RKO (cell line): ENCODE results near the gene USP10.

Source experiments
- DNase-seq: peaks from one replicate; pipeline ENCODE4 v3.0.0-alpha.2; 2016; ENCODE audit warnings: low spot score

The USP10 gene

GRCh38 chr16:84823926-84824325, 124.1 kb downstream of the USP10 start:
- DNase-seq, result no peak

- no peak for DNase-seq
Observed at GRCh38 chr16:84825896-84826557, 126.2 kb downstream of the USP10 start.

- DNase-seq, result no peak
Observed at GRCh38 chr16:84826558-84826941, 126.8 kb downstream of the USP10 start.

GRCh38 chr16:84827131-84827574, 127.4 kb downstream of the USP10 start:
- no peak for DNase-seq

- no peak for DNase-seq
Observed at GRCh38 chr16:84827897-84828296, 128.1 kb downstream of the USP10 start.

- DNase-seq, result no peak
Observed at GRCh38 chr16:84828322-84828721, 128.5 kb downstream of the USP10 start.
